H9 (cell line): ENCODE data around the gene CENPM. TPM values are rescaled to one million over a fixed set of nuclear protein-coding genes. Genes with fewer than 3 reads are reported as not detected.

Source experiments
- DNase-seq: peaks from one replicate; pipeline ENCODE4 v3.0.0-alpha.2; 2017
- H2AFZ ChIP-seq: one replicate; pipeline ENCODE4 v1.6.1; 2013; ENCODE audit warnings: mild to moderate bottlenecking, low read length, control low read depth, moderate library complexity
- H2AK5ac ChIP-seq: 2 replicates; pipeline ENCODE4 v1.6.1; 2013; ENCODE audit warnings: low read length, control low read depth, mixed read lengths; ENCODE audit not compliant: insufficient read length
- H2BK120ac ChIP-seq: one replicate; pipeline ENCODE4 v1.6.1; 2013; ENCODE audit warnings: low read depth, mild to moderate bottlenecking, low read length, control low read depth, inconsistent platforms; ENCODE audit not compliant: poor library complexity, severe bottlenecking
- H2BK12ac ChIP-seq: 2 replicates; pipeline ENCODE4 v1.6.1; 2013; ENCODE audit warnings: low read length, control low read depth, mixed read lengths, low read depth; ENCODE audit not compliant: insufficient read length
- H2BK15ac ChIP-seq: 2 replicates; pipeline ENCODE4 v1.6.1; 2013; ENCODE audit warnings: low read depth, low read length, control low read depth
- H2BK20ac ChIP-seq: one replicate; pipeline ENCODE4 v1.6.1; 2013; ENCODE audit warnings: low read depth, mild to moderate bottlenecking, low read length, control low read depth, inconsistent platforms; ENCODE audit not compliant: poor library complexity, severe bottlenecking
- H2BK5ac ChIP-seq: 2 replicates; pipeline ENCODE4 v1.6.1; 2013; ENCODE audit warnings: low read length, control low read depth, mixed read lengths; ENCODE audit not compliant: insufficient read length
- H3K14ac ChIP-seq: 2 replicates; pipeline ENCODE4 v1.6.1; 2013; ENCODE audit warnings: low read length, control low read depth; ENCODE audit not compliant: insufficient read depth
- H3K18ac ChIP-seq: 2 replicates; pipeline ENCODE4 v1.6.1; 2013; ENCODE audit warnings: low read depth, mild to moderate bottlenecking, mixed read lengths, low read length, control low read depth; ENCODE audit not compliant: insufficient read length
- H3K23ac ChIP-seq: 2 replicates; pipeline ENCODE4 v1.6.1; 2013; ENCODE audit warnings: low read length, control low read depth, mixed read lengths, low read depth; ENCODE audit not compliant: insufficient read length
- H3K23me2 ChIP-seq: 2 replicates; pipeline ENCODE4 v1.6.1; 2013; ENCODE audit warnings: low read depth, mild to moderate bottlenecking, mixed read lengths, low read length, control low read depth; ENCODE audit not compliant: insufficient read length, poor library complexity, severe bottlenecking
- H3K27ac ChIP-seq: 2 replicates; pipeline ENCODE4 v1.5.1; 2013; ENCODE audit warnings: low read length, control low read depth, mixed read lengths, low read depth; ENCODE audit not compliant: insufficient read length
- H3K27me3 ChIP-seq: 2 replicates; pipeline ENCODE4 v1.6.1; 2013; ENCODE audit warnings: low read length, control low read depth, inconsistent platforms; ENCODE audit not compliant: insufficient read depth
- H3K4ac ChIP-seq: 2 replicates; pipeline ENCODE4 v1.6.1; 2013; ENCODE audit warnings: low read depth, mild to moderate bottlenecking, control low read depth, inconsistent platforms, low read length, moderate library complexity
- H3K4me1 ChIP-seq: 2 replicates; pipeline ENCODE4 v1.6.1; 2013; ENCODE audit warnings: low read length, control low read depth, inconsistent platforms; ENCODE audit not compliant: insufficient read depth
- H3K4me2 ChIP-seq: 2 replicates; pipeline ENCODE4 v1.6.1; 2013; ENCODE audit warnings: low read length, control low read depth, mixed read lengths; ENCODE audit not compliant: insufficient read length, insufficient read depth
- H3K56ac ChIP-seq: 2 replicates; pipeline ENCODE4 v1.6.1; 2013; ENCODE audit warnings: low read depth, mild to moderate bottlenecking, mixed read lengths, low read length, control low read depth; ENCODE audit not compliant: insufficient read length
- H3K79me1 ChIP-seq: 2 replicates; pipeline ENCODE4 v1.6.1; 2013; ENCODE audit warnings: low read depth, mild to moderate bottlenecking, moderate library complexity, low read length, control low read depth, inconsistent platforms; ENCODE audit not compliant: insufficient read depth, poor library complexity, severe bottlenecking
- H3K79me2 ChIP-seq: 2 replicates; pipeline ENCODE4 v1.6.1; 2013; ENCODE audit warnings: low read length, control low read depth, inconsistent platforms; ENCODE audit not compliant: insufficient read depth
- H3K9ac ChIP-seq: 2 replicates; pipeline ENCODE4 v1.6.1; 2013; ENCODE audit warnings: low read length, control low read depth, mixed read lengths; ENCODE audit not compliant: insufficient read length; ENCODE audit errors: extremely low read depth
- H3K9me3 ChIP-seq: one replicate; pipeline ENCODE4 v1.6.1; 2013; ENCODE audit warnings: low read depth, low read length, inconsistent platforms; ENCODE audit not compliant: control insufficient read depth
- H3T11ph ChIP-seq: one replicate; pipeline ENCODE4 v1.6.1; 2013; ENCODE audit warnings: mild to moderate bottlenecking, low read length, control low read depth, inconsistent platforms
- H4K20me1 ChIP-seq: one replicate; pipeline ENCODE4 v1.6.1; 2013; ENCODE audit not compliant: control insufficient read depth, insufficient read length, insufficient read depth
- H4K5ac ChIP-seq: 2 replicates; pipeline ENCODE4 v1.6.1; 2013; ENCODE audit warnings: low read depth, mild to moderate bottlenecking, mixed read lengths, low read length, control low read depth; ENCODE audit not compliant: insufficient read length
- H4K8ac ChIP-seq: replicated peaks from 2 replicates; pipeline ENCODE4 v1.6.1; 2013; ENCODE audit warnings: low read length, control low read depth, mixed read lengths, low read depth; ENCODE audit not compliant: insufficient read length
- H4K91ac ChIP-seq: 2 replicates; pipeline ENCODE4 v1.6.1; 2013; ENCODE audit warnings: low read depth, mild to moderate bottlenecking, moderate library complexity, mixed read lengths, low read length, control low read depth; ENCODE audit not compliant: insufficient read length
- H3K27ac Mint-ChIP-seq, 3 experiments: 2 replicates in 2 of 3; 3 replicates in 1 of 3; pipeline ENCODE4 v1.8.0; 2020 to 2021; ENCODE audit warnings: mixed read lengths in 3 of 3, mild to moderate bottlenecking in 1 of 3, moderate library complexity in 1 of 3
- H3K27me3 Mint-ChIP-seq: 2 replicates; pipeline ENCODE4 v1.8.0; 2021; ENCODE audit warnings: low read depth, mild to moderate bottlenecking, moderate library complexity, mixed read lengths
- H3K36me3 Mint-ChIP-seq, 3 experiments: 2 replicates in 2 of 3; 3 replicates in 1 of 3; pipeline ENCODE4 v1.8.0; 2020 to 2021; ENCODE audit warnings: low read depth in 3 of 3, mixed read lengths in 3 of 3; ENCODE audit not compliant: insufficient read depth in 1 of 3
- H3K4me1 Mint-ChIP-seq, 2 experiments: 2 replicates each; pipeline ENCODE4 v1.8.0; 2020; ENCODE audit warnings: mixed read lengths in 2 of 2
- H3K4me3 Mint-ChIP-seq, 2 experiments: 2 replicates in 1 of 2; 3 replicates in 1 of 2; pipeline ENCODE4 v1.8.0; 2020 to 2021; ENCODE audit warnings: mild to moderate bottlenecking in 2 of 2, mixed read lengths in 2 of 2, moderate library complexity in 1 of 2
- H3K9me3 Mint-ChIP-seq, 2 experiments: 2 replicates in 1 of 2; 3 replicates in 1 of 2; pipeline ENCODE4 v1.8.0; 2020; ENCODE audit warnings: mild to moderate bottlenecking in 2 of 2, mixed read lengths in 2 of 2, moderate library complexity in 1 of 2
- WGBS: extraction: QIAGEN DNeasy Blood & Tissue Kit; methylation state at CpG from one replicate; pipeline ENCODE4 v1.1.7; 2013; ENCODE audit warnings: missing lambda C conversion rate, low lambda C conversion rate, mixed read lengths; ENCODE audit not compliant: insufficient read length; ENCODE audit errors: extremely low coverage; 5-methylcytosine and 5-hydroxymethylcytosine counted together
- total RNA-seq: library from RNA; stranded (reverse); gene quantifications from 2 replicates; pipeline ENCODE4 v1.2.1, GENCODE V29; 2021
- TF ChIP-seq, protein P1 (sequence below): fragments of 200-600 bp; sonication (generic); conservative IDR thresholded peaks from 3 replicates; pipeline ENCODE4 v1.8.0; 2021; ENCODE audit warnings: antibody characterized with exemption, mild to moderate bottlenecking

The CENPM gene
- total RNA-seq, 1 experiment from 2014 or later: 36.5 TPM

DNA sequence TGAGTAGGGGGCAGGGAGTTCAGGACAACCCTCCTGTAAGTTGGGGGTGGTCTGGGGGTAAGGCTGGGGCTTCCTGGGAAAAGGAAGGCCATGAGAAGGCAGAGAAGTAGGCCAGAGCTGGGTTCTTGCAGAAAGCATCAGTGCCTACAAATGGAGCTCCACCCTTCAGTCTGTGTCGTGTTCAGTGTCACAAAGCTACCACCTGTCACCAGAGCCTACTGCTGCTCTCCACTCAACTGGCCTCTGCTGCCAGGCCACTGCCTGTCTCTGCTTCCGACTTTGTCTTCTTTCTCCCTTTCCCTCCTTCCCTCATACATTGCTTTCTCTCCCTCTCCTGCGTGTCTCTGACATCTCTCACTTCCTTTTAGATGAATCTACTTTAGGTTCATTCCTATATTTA, 48.3 kb upstream of the CENPM start:
- no peak overlapping the region for H3T11ph ChIP-seq
- H3K27me3 Mint-ChIP-seq: peaks cover 5% of the 10 kb centered on the region
- H2BK120ac ChIP-seq: no peak overlapping the region
- no peak overlapping the region for H2AK5ac ChIP-seq
- H3K4me1 Mint-ChIP-seq: peaks cover 6% of the 10 kb centered on the region in 2 experiments; a peak in 3 of 4 replicates
- H2BK20ac ChIP-seq: no peak overlapping the region
- H2BK12ac ChIP-seq: no peak overlapping the region
- no peaks in the 10 kb centered on the region for H3K27me3 ChIP-seq
- no peaks in the 10 kb centered on the region for H3K23me2 ChIP-seq
- H3K4me2 ChIP-seq: no peak overlapping the region
- no peaks in the 10 kb centered on the region for H3K9me3 ChIP-seq
- H3K4ac ChIP-seq: no peak overlapping the region
- no peak overlapping the region for H2BK5ac ChIP-seq
- H3K9ac ChIP-seq: no peak overlapping the region
- H4K5ac ChIP-seq: no peak overlapping the region
- H3K56ac ChIP-seq: no peak overlapping the region
- H4K20me1 ChIP-seq: no peaks in the 10 kb centered on the region
- no peak overlapping the region; a peak in 1 of 5 replicates for H3K4me3 Mint-ChIP-seq
- H3K23ac ChIP-seq: no peak overlapping the region
- H3K27ac Mint-ChIP-seq: no peak overlapping the region
- H3K4me1 ChIP-seq: no peaks in the 10 kb centered on the region
- no peak overlapping the region for H4K8ac ChIP-seq
- H3K18ac ChIP-seq: no peak overlapping the region
- no peak overlapping the region for H4K91ac ChIP-seq
- no peaks in the 10 kb centered on the region for H3K79me1 ChIP-seq
- H3K27ac ChIP-seq: no peak overlapping the region
- H3K79me2 ChIP-seq: no peaks in the 10 kb centered on the region
- H3K9me3 Mint-ChIP-seq: no peaks in the 10 kb centered on the region; a peak in 1 of 5 replicates
- no peak overlapping the region; the same call in 1 of the 2 replicates for H2BK15ac ChIP-seq
- no peak overlapping the region for H2AFZ ChIP-seq
- no CpG with 5 or more reads among the region's 3 CpGs for WGBS
- no peak for DNase-seq
- TF ChIP-seq, protein P1, sequence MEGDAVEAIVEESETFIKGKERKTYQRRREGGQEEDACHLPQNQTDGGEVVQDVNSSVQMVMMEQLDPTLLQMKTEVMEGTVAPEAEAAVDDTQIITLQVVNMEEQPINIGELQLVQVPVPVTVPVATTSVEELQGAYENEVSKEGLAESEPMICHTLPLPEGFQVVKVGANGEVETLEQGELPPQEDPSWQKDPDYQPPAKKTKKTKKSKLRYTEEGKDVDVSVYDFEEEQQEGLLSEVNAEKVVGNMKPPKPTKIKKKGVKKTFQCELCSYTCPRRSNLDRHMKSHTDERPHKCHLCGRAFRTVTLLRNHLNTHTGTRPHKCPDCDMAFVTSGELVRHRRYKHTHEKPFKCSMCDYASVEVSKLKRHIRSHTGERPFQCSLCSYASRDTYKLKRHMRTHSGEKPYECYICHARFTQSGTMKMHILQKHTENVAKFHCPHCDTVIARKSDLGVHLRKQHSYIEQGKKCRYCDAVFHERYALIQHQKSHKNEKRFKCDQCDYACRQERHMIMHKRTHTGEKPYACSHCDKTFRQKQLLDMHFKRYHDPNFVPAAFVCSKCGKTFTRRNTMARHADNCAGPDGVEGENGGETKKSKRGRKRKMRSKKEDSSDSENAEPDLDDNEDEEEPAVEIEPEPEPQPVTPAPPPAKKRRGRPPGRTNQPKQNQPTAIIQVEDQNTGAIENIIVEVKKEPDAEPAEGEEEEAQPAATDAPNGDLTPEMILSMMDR: no peak
- no peak overlapping the region for H3K14ac ChIP-seq
- peaks cover 9 to 40% (median 40%) of the 10 kb centered on the region in 3 experiments for H3K36me3 Mint-ChIP-seq
